Omental fat pad (tissue), 4 donors: ENCODE measurements around the gene PRKAG1. TPM values are rescaled to one million over a fixed set of nuclear protein-coding genes. Genes with fewer than 3 reads are reported as not detected.

Source experiments
- ATAC-seq: fragments of 150-250 bp; one replicate; pipeline ENCODE4 v1.9.1; 2016; ENCODE audit warnings: mild to moderate bottlenecking, moderate library complexity; ENCODE audit not compliant: low FRiP score
- DNase-seq: peaks from one replicate; pipeline ENCODE4 v3.0.0-alpha.2; 2019; ENCODE audit warnings: low spot score
- CTCF ChIP-seq, 3 donors: fragments of 450-650 bp; IDR thresholded peaks; one replicate each; pipeline ENCODE4 v1.5.1; 2016 to 2017; ENCODE audit warnings: antibody characterized with exemption in 3 of 3, mild to moderate bottlenecking in 3 of 3, moderate library complexity in 2 of 3
- total RNA-seq, 4 donors: library from RNA; depleted of rRNA; stranded (reverse); fragments of >200 nt; gene quantifications; one replicate each; pipeline ENCODE4 v1.1.0, GENCODE V29; 2016

The PRKAG1 gene
- total RNA-seq, 4 donors from 2014 or later = 40.0 to 64.2 (median 54.4) TPM

- ATAC-seq (peak; percentile 56), DNase-seq (no peak)
- TF ChIP-seq CTCF (IDR thresholded peaks at IDR 0.05) = no peak
Measured at GRCh38 chr12:49049566-49050224, 31.1 kb upstream of the PRKAG1 start.

- DNase-seq (no peak), ATAC-seq (no peak)
- TF ChIP-seq CTCF (IDR thresholded peaks at IDR 0.05) = no peak
Measured at GRCh38 chr12:49048953-49049352, 30.4 kb upstream of the PRKAG1 start.

- TF ChIP-seq CTCF (IDR thresholded peaks at IDR 0.05) = no peak
- ATAC-seq (no peak), DNase-seq (no peak)
Measured at GRCh38 chr12:49046129-49046895, 27.7 kb upstream of the PRKAG1 start.

GRCh38 chr12:49044660-49045059 is 26.1 kb upstream of the PRKAG1 start:
- TF ChIP-seq CTCF (IDR thresholded peaks at IDR 0.05) = no peak
- ATAC-seq (no peak), DNase-seq (no peak)

- ATAC-seq (no peak), DNase-seq (peak; percentile 44)
- no peak for TF ChIP-seq CTCF (IDR thresholded peaks at IDR 0.05)
Measured at GRCh38 chr12:49043856-49044258, 25.3 kb upstream of the PRKAG1 start.

GRCh38 chr12:49043241-49043640 is 24.7 kb upstream of the PRKAG1 start:
- ATAC-seq (no peak), DNase-seq (no peak)
- TF ChIP-seq CTCF (IDR thresholded peaks at IDR 0.05) = no peak
